ENCODE data around the gene CDK11A.
"Not testable (repeated sequence)": the region's sequence is repeated elsewhere in the genome, so short reads cannot be mapped to it uniquely, and the experiment has no call there.

The CDK11A gene

DNA sequence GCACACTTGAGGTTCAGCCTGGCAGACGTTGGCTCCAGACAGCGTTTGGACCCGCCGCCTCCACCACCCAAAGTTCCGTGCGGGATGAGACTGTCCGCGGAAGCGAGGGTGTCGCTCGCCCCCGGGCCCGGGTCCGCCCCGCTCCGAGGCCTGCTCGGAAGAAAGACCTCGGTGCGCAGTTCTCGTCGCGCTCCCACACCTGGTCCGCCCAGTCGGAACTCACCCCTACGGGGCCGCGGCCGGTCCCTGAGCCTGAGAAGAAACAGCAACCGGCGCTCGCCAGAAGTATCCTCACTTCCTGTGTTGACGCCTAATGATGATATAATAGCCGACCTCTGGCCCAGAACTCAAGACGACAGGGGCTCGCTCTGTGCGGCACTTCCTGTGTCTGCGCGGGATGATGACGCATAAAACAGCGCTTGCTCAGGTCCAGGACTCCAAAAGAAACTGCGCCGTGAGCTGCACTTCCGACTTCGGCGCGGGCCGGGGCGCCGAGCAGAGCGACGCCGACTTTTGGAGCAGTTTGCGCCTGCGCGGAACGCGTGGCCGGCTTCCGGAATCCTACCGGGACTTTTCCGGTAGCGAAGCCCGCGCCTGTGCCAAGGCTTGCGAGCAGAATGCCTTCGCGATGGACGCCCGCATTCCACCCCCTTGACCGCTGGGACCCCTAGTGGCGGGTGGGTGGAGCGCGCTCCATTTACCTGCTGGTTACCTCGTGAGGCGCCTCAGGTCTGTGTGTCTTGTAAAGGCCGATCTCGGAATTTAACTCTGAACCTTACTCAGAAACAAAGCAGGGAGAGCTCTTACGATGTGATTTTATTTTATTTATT lies at the start of gene CDK11A:
Gene CDK11A (minus strand): TSS at position 323 of the 830 bp plus-strand sequence. CDS start 1,539 bp downstream, outside the sequence.
- H3F3A ChIP-seq (ENCODE audit: control insufficient read depth, insufficient read depth); H3K9me3 ChIP-seq (ENCODE audit: control insufficient read depth, insufficient read depth, low read length); H3K9me2 ChIP-seq (replicated peaks; ENCODE audit: control insufficient read depth, low read length); H3K4me1 ChIP-seq (ENCODE audit: control insufficient read depth, low read length); H3K27me3 ChIP-seq (ENCODE audit: control insufficient read depth, low read length); H4K20me1 ChIP-seq (ENCODE audit: control insufficient read depth, insufficient read depth, low read depth, low read length): not testable (repeated sequence)
- H3K79me2 ChIP-seq (ENCODE audit: control insufficient read depth, low read length): peaks cover 22% of the 10 kb centered on the region
- peak within 1 kb of the TSS; percentile 72 for H3K27ac ChIP-seq (ENCODE audit: low read depth, low read length)
- peak within 1 kb of the TSS; percentile 82 for H3K4me3 ChIP-seq (ENCODE audit: low read length)
- H3K4me2 ChIP-seq (ENCODE audit: low read length): peak within 1 kb of the TSS; percentile 58
- TF ChIP-seq, protein P1, sequence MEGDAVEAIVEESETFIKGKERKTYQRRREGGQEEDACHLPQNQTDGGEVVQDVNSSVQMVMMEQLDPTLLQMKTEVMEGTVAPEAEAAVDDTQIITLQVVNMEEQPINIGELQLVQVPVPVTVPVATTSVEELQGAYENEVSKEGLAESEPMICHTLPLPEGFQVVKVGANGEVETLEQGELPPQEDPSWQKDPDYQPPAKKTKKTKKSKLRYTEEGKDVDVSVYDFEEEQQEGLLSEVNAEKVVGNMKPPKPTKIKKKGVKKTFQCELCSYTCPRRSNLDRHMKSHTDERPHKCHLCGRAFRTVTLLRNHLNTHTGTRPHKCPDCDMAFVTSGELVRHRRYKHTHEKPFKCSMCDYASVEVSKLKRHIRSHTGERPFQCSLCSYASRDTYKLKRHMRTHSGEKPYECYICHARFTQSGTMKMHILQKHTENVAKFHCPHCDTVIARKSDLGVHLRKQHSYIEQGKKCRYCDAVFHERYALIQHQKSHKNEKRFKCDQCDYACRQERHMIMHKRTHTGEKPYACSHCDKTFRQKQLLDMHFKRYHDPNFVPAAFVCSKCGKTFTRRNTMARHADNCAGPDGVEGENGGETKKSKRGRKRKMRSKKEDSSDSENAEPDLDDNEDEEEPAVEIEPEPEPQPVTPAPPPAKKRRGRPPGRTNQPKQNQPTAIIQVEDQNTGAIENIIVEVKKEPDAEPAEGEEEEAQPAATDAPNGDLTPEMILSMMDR (IDR thresholded peaks at IDR 0.05; ENCODE audit: low read depth, low read length, poor library complexity, severe bottlenecking): peak; percentile 34
- H3K36me3 ChIP-seq (ENCODE audit: control insufficient read depth, low read length): peaks cover 18% of the 10 kb centered on the region

DNA sequence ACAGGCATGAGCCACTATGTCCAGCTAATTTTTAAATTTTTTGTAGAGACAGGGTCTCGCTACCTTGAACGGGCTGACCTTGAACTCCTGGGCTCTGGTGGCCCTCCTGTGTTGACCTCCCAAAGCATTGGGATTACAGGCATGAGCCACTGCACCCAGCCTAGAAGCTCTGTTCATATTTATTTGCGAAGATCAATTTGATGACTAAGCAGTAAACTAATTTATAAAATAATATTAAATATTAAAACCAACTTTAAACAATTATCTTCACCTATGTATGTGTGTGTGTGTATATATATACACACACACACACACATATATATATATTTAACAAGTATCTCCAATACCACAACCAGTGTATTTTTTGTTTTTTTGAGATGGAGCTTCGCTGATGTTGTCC lies 49.7 kb upstream of the CDK11A start:
- Histone ChIP-seq H3K36me3 (ENCODE audit: control insufficient read depth, low read length) (peaks cover 78% of the 10 kb centered on the region), H3K79me2 (ENCODE audit: control insufficient read depth, low read length) (peaks cover 93% of the 10 kb centered on the region)

DNA sequence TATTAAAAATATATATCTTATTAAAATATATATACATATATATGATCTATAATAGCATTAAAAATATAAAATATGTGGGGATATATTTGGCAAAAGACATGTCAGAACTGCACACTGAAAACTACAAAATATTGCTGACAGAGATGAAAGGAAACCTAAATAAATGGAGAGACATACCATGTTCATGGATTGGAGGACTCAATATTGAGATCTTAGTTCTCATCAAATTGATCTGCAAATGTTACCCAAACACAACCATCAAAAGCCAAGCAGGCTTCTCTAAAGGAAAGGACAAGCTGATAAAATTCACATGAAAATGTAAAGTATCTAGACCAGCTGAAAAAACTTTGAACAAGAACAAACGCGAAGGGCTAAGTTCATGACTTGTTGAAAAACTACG lies 46.9 kb upstream of the CDK11A start:
- Histone ChIP-seq H3K4me1 (ENCODE audit: control insufficient read depth, low read length) (peaks cover 14% of the 10 kb centered on the region), H3K79me2 (ENCODE audit: control insufficient read depth, low read length) (peaks cover 100% of the 10 kb centered on the region), H3K9me3 (ENCODE audit: control insufficient read depth, insufficient read depth, low read length) (no peaks in the 10 kb centered on the region), H3K36me3 (ENCODE audit: control insufficient read depth, low read length) (peaks cover 86% of the 10 kb centered on the region), H3K27ac (ENCODE audit: low read depth, low read length) (no peak overlapping the region), H3F3A (ENCODE audit: control insufficient read depth, insufficient read depth) (peaks cover 5% of the 10 kb centered on the region), H4K20me1 (ENCODE audit: control insufficient read depth, insufficient read depth, low read depth, low read length) (peaks cover 15% of the 10 kb centered on the region), H3K9me2 (replicated peaks; ENCODE audit: control insufficient read depth, low read length) (no peaks in the 10 kb centered on the region), H3K4me3 (ENCODE audit: low read length) (no peak overlapping the region), H3K27me3 (ENCODE audit: control insufficient read depth, low read length) (no peaks in the 10 kb centered on the region), H3K4me2 (ENCODE audit: low read length) (no peak overlapping the region)
- TF ChIP-seq EZH2phosphoT487 (IDR thresholded peaks at IDR 0.05; ENCODE audit: borderline replicate concordance, low read length): no peak
- TF ChIP-seq, protein P1 (IDR thresholded peaks at IDR 0.05; ENCODE audit: low read depth, low read length, poor library complexity, severe bottlenecking): no peak

More for the DNA sequence above, 49.7 kb upstream of the CDK11A start:
- TF ChIP-seq EZH2phosphoT487 (IDR thresholded peaks at IDR 0.05; ENCODE audit: borderline replicate concordance, low read length): no peak
- TF ChIP-seq, protein P1 (IDR thresholded peaks at IDR 0.05; ENCODE audit: low read depth, low read length, poor library complexity, severe bottlenecking): no peak
- H3K27me3 ChIP-seq (ENCODE audit: control insufficient read depth, low read length): no peaks in the 10 kb centered on the region
- no peaks in the 10 kb centered on the region for H3K9me2 ChIP-seq (replicated peaks; ENCODE audit: control insufficient read depth, low read length)
- no peak overlapping the region for H3K27ac ChIP-seq (ENCODE audit: low read depth, low read length)
- H4K20me1 ChIP-seq (ENCODE audit: control insufficient read depth, insufficient read depth, low read depth, low read length): peaks cover 14% of the 10 kb centered on the region
- no peak overlapping the region for H3K4me3 ChIP-seq (ENCODE audit: low read length)
- H3K4me2 ChIP-seq (ENCODE audit: low read length): no peak overlapping the region
- H3K4me1 ChIP-seq (ENCODE audit: control insufficient read depth, low read length): peaks cover 25% of the 10 kb centered on the region
- H3F3A ChIP-seq (ENCODE audit: control insufficient read depth, insufficient read depth): peaks cover 17% of the 10 kb centered on the region
- H3K9me3 ChIP-seq (ENCODE audit: control insufficient read depth, insufficient read depth, low read length): no peaks in the 10 kb centered on the region
